Measurements from ENCODE around the gene DIP2C.

GRCh38 chr10:631266-631665 lies 58.2 kb downstream of the DIP2C start:
- no peak for TF ChIP-seq CTCF (conservative IDR thresholded peaks at IDR 0.05 in 1 of 2, IDR thresholded peaks at IDR 0.05 in 1 of 2; ENCODE audit: extremely low read depth in 1 of 2, insufficient read depth in 1 of 2, low read depth in 1 of 2, low read length in 2 of 2)
- TF ChIP-seq EZH2 (IDR thresholded peaks at IDR 0.05; ENCODE audit: borderline replicate concordance, low read length), result no peak

Data from mammary epithelial cell (primary cell).